HG02610 (cell line): ENCODE results near the gene BLCAP.
"Not testable (repeated sequence)": the region's sequence is repeated elsewhere in the genome, so short reads cannot be mapped to it uniquely, and the experiment has no call there.

Source experiments
- ATAC-seq: cut with Tn5 transposase; IDR thresholded peaks from one replicate; pipeline ENCODE4 v1.9.1; 2021; ENCODE audit warnings: mild to moderate bottlenecking, moderate library complexity; ENCODE audit not compliant: unreplicated experiment

BLCAP gene

DNA sequence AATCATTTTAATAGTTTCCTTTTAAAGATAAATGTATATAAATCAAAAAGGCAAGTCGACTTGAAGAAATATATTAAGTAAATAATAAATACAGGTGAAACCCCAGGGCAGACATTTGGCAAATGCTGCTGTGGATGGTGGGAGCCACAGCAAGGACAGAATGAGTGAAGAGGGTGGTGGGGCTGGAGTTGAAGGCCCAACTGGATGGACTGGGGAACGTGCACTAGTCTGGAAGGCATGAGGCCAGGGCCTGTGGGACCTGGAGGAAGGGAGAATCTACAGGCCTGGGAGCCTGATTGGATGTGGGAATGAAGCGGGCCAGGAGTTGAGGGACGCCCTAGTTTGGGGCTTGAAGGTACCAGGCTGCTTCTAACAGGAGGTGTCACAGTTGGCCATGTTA is 30.6 kb upstream of the BLCAP start:
- ATAC-seq: no peak

DNA sequence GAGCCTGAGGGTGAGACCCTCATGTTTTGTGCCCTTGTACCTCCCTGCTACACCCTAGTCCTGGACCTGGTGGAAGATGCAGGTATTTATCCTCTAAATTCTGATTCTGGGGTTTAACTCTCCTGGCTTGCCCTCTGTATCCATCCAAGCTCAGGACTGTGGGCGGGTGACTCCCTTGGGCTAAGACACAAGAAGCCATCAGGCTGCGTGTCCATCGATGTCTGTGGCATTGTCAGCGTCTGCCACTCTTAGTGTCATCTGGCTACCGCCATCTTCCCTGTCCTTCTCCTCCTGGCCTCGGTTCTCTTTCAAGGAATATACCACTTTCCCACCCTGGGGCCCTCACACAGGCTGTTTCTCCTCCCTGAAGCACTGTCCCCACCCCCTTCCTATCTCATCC is 28.9 kb upstream of the BLCAP start:
- ATAC-seq: no peak

- ATAC-seq: not testable (repeated sequence)
Observed at GRCh38 chr20:37554721-37555298, 27.1 kb upstream of the BLCAP start.

- ATAC-seq: no peak
Observed at GRCh38 chr20:37552415-37552814, 24.7 kb upstream of the BLCAP start.

GRCh38 chr20:37551660-37552059 is 24.0 kb upstream of the BLCAP start:
- ATAC-seq: not testable (repeated sequence)

GRCh38 chr20:37550101-37550920 is 22.6 kb upstream of the BLCAP start:
- not testable (repeated sequence) for ATAC-seq

DNA sequence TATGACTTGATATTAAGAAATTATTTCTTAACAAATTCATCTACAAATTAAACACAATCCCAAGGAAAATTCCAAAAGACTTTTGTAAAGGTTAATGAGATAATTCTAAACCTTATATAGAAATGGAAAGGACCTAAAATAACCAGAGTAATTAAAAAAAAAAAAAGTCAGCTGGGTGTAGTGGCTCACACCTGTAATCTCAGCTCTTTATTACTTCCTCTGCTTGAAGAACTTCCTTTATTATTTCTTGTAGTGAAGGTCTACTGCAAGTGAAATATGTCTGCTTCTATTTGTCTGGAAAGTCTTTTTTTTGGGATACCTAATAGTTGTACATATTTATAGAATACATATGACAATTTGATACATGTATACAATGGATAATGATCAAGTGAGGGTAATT is 20.2 kb upstream of the BLCAP start:
- no peak for ATAC-seq

DNA sequence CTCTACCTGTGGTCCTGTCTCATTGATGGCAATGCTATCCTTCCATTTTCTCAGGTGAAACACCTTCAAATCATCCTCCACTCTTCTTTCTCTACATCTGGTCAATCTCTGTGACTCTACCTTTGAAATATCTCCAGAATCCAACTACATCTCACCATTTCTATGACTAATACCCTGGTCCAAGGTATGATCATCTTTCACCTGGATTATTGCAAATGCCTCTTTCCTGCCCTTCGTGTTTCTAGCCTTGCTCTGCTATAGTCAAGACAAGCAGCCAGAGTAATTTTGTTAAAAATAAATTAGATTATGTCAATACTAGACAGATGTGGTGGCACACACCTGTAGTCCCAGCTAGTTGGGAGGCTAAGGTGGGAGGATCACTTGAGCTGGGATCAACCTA is 17.8 kb upstream of the BLCAP start:
- no peak for ATAC-seq

DNA sequence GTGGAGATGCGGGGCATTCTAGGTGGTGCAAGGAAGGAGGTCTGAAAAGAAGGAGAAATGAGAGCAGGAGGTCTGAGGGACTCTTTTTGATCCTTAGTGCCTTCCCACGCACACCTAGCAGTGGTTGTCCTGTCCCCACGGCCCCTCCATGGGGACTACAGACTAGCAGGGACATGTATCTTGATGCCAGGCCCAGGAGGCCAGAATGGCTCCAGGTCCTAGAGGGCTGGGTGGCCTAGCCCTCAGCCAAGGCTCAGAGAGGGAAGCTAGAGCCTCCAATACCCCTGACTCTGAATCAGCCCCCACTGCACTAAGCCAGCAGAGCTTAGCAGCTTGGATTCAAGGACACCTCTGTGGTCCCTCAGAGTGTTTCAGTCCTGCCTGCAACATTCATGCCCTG is 16.7 kb upstream of the BLCAP start:
- no peak for ATAC-seq

DNA sequence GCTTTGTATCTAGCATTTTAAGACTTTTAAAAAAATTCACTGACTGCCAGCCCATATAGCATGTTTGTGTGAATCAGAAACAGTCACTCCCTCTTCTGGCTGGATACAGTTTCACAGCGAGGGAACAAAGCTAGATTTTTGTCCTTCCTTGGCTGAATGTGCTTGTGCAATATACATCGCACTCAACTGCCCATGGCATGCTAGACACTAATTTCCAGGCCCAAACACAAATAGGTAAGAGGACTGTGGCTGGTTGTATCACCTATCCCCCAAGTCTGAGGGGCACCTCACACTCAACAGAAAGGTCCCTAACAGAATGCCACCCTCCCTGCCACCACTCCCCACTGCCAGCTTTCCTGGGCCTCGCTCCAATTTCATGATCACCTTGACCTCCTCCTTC is 16.2 kb upstream of the BLCAP start:
- ATAC-seq: no peak

DNA sequence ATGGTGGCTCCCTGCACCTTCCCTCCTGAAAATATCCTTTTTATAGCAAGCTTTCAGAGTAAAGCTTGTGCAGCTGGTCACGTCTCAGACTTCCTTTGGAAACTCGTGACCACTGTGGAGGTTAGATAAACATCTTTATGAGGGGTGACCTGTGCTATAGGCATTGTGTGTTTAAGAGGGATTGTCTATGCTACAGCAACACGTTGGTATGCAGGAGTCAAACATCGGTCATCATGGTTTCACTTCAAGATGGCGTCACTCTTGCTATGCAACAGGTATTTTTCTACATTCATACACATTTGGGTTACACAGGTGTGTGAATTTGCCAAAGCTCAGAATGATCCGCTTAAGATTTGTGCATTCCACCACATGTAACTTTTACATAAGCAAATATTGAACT is 14.6 kb upstream of the BLCAP start:
- no peak for ATAC-seq

DNA sequence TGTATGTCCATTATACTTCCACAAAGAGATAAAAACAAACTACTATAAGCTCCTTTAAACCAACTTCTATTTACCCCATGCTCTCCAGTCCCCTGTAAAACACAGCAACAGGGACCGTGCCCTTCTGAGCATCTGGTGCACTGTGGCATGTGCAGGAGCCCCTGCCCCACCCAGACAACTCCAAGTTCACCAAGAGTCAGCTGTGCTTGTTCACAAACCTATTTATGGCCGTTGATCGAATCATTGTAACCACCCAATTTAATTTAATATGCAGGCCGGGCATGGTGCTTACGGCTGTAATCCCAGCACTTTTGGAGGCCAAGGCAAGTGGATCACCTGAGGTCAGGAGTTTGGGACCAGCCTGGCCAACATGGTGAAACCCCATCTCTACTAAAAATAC is 13.7 kb upstream of the BLCAP start:
- no peak for ATAC-seq

GRCh38 chr20:37540838-37541237 is 13.2 kb upstream of the BLCAP start:
- ATAC-seq: not testable (repeated sequence)

GRCh38 chr20:37540001-37540400 is 12.3 kb upstream of the BLCAP start:
- no peak for ATAC-seq

GRCh38 chr20:37539424-37539823 is 11.7 kb upstream of the BLCAP start:
- ATAC-seq: no peak

DNA sequence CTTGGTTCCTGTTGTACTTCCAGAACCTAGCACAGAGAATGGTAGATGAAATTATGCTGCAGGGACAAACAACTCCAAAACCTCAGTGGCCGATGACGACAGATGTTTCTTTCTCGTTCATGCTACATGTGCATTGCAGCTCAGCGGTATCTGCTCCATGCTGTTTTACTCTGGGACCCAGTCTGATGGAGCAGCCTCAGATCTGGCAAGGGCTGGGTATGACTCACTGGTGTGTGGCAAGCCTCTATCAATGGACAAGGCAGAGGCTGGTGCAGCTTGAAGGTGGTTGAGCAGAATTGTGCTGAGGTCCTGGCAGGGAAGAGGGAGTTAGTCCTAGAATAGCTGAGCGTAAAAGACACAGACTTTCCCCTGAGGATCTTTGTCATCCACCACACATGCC is 10.3 kb upstream of the BLCAP start:
- no peak for ATAC-seq

DNA sequence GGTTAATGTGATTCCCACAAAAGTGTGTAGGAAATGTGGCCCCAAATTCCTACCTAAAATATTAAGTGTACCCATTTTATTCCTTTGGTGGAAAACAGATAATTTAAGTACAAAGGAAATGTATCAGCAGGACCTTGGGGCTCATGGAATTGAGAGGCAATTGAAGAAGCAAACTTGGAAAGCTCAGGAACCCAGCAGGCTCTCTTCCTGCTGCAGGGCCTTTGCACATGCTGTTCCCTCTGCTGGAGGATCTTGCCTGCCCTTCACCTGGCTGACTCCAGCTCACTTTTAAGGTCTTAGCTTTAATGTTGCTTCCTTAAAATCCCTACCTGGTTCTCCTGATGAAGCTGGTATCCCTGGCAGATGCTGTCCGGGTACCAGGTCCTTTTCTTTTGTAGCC is 9.8 kb upstream of the BLCAP start:
- no peak for ATAC-seq

DNA sequence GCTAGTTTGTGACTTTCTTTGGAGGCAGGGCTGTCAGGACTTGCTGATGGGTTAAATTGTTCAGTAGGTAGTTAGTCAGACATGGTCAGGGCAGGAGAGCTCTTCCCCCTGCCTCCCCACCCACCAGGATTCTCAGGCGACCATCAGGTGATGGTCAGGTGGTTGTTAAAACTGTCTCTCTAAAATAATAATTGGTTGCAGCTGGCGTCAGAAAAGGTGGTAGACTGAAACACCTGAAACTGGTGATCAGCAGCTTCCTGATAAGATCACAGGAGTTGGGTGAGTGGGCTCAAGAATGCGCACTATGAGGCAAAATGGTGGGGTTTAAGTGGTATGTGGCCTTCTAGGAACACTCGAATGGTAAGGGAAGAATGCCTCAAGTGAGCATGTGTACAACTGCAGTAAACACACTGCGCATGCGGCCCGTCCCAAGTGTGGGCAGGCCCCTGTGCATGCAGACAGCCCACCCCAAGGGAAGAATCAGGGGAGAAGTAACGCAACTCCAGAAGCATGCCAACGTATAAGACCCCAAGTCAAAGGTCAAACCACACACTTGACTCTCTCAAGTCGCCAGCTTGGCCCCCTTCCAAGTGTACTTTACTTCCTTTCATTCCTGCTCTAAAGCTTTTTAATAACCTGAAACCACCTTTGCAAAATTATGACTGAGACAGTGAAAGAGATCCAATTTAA is 7.9 kb upstream of the BLCAP start:
- no peak for ATAC-seq

DNA sequence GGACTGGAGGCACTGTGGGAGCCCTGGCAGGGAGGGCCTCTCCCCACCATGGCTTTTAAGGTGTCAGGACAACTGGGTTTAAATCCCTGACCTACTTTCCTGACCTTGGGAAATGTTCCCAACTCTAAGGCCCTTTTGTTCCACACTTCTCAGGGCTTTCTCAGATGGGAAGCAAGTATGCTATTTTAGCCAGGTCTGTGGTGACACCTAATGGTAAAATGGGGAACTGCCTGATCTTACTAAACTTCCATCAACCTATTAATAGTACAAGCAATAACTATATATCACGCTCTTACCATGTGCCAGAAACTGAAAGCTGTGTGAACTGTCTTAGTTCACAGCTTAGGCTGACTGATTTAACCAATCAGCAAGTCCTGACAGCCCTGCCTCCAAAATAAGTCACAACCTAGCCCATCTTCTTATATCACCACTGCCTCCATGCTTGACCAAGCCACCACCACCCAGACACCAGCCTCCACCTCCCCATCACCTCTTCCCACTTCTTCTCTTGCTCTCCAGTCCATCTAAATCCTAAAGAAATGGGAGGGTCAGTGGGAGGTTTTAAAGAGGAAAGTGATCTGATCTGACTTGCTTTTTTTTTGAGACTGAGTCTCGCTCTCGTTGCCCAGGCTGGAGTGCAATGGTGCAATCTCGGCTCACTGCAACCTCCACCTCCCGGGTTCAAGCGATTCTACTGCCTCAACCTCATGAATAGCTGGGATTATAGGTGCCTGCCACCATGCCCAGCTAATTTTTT is 6.9 kb upstream of the BLCAP start:
- ATAC-seq: peak; percentile 85

DNA sequence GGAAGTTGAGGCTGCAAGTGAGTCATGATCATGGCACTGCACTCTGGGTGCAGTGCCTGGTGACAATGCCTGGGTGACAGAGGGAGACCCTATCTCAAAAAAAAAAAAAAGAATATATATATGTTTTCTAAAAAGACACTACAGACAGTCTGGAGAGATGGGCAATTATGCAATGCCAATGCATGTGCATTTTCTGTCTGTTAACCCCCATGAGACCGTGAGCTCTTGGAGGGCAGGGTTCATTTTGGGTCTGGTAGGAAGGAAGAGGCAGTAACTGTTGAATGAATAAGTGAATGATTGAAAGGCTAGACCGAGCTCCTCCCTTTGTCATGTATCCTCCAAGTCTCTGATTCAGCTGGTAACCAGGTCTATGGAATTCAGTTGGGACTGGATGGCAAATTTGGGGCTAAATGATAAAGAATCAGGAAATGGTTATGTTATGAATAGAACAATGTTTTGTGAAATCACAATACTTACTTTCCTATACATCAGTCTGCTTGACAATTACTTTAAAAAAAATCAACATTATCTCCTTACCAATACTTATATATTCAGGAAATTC is 5.6 kb upstream of the BLCAP start:
- ATAC-seq: no peak

- no peak for ATAC-seq
Observed at GRCh38 chr20:37531856-37532255, 4.2 kb upstream of the BLCAP start.
